ENCODE results near the gene KIN.
"Not testable (repeated sequence)": the region's sequence is repeated elsewhere in the genome, so short reads cannot be mapped to it uniquely, and the experiment has no call there.

KIN gene, protein sequence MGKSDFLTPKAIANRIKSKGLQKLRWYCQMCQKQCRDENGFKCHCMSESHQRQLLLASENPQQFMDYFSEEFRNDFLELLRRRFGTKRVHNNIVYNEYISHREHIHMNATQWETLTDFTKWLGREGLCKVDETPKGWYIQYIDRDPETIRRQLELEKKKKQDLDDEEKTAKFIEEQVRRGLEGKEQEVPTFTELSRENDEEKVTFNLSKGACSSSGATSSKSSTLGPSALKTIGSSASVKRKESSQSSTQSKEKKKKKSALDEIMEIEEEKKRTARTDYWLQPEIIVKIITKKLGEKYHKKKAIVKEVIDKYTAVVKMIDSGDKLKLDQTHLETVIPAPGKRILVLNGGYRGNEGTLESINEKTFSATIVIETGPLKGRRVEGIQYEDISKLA

DNA sequence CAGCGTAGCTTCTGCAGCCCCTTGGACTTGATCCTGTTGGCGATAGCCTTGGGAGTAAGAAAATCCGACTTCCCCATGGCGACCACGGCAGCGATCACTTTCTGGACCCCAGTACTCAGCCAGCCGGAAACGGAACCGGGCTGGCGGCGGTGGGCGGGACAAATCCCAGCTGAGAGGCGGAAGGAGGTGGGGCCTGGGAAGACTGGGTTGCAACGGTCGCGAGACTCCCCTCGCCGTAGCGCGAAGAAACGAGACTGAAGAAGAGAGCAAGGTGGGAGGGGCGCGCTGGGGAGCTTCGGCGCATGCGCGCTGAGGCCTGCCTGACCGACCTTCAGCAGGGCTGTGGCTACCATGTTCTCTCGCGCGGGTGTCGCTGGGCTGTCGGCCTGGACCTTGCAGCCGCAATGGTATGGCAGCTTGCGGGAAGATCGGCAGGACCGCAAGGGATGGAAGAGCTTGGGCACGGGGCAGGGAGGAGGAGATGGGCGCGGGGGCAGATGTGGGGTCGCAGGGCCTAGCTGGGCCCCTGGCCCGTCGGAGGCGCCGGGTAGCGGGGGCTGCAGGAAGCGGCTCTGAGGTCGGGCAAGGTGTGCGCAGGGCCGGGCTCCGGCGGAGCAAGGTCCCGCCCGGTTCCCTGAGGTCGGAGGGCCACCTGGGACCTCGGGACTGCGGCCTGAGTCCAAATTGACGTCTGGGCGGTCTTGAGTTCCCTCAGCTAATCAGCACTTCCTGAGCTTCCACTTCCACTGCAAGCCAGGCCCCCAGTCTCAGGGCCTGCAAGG, at the start of gene KIN, which contains the start of gene ATP5F1C:
Gene KIN, minus strand, starts transcription at position 137 of the 782 bp plus-strand sequence. Its CDS starts 60 bp downstream, at position 77.
Gene ATP5F1C, plus strand, starts transcription at position 321 of the 782 bp plus-strand sequence. Its CDS starts 31 bp downstream, at position 352.
- DNase-seq (ENCODE audit: low read depth, low spot score), result peak; percentile 97

GRCh38 chr10:7836571-7836970, 48.8 kb upstream of the KIN start:
- no peak for DNase-seq (ENCODE audit: low read depth, low spot score)

- DNase-seq (ENCODE audit: low read depth, low spot score), result no peak
Observed at GRCh38 chr10:7834262-7834661, 46.5 kb upstream of the KIN start.

- no peak for DNase-seq (ENCODE audit: low read depth, low spot score)
Observed at GRCh38 chr10:7833210-7833609, 45.4 kb upstream of the KIN start.

DNA sequence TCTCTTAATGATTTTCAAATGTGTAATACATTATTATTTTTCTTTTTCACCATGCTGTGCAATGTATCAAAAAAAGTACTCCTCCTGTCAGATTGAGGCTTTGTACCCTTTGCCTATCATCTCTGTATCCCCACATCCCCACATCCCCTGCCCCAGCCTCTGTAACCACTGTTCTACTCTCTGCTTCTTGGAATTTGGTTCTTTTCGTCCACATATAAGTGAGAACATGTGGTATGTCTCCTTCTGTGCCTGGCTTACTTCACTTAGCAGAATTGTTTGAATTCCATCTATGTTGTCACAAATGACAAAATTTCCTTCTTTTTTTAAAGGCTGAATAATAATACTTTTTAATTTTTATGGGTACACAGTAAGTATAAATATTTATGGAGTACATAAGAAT, 44.3 kb upstream of the KIN start:
- DNase-seq (ENCODE audit: low read depth, low spot score), result no peak

- DNase-seq (ENCODE audit: low read depth, low spot score), result no peak
Observed at GRCh38 chr10:7829289-7829834, 41.6 kb upstream of the KIN start.

- DNase-seq (ENCODE audit: low read depth, low spot score), result no peak
Observed at GRCh38 chr10:7826971-7827370, 39.2 kb upstream of the KIN start.

DNA sequence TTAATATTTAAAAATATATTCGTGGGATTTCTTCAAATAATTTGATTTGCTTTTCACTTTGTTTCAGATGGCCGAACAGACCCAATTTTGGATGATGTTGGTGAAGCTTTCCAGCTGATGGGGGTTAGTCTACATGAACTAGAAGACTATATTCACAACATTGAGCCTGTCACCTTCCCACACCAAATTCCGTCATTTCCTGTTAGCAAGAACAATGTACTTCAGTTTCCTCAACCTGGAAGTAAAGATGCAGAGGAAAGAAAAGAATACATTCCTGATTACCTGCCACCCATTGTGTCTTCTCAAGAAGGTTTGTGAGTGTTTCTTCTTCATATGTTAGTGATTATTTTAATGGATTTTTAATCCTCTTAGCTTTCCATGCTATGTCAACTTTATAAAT, 36.5 kb upstream of the KIN start:
- no peak for DNase-seq (ENCODE audit: low read depth, low spot score)

DNA sequence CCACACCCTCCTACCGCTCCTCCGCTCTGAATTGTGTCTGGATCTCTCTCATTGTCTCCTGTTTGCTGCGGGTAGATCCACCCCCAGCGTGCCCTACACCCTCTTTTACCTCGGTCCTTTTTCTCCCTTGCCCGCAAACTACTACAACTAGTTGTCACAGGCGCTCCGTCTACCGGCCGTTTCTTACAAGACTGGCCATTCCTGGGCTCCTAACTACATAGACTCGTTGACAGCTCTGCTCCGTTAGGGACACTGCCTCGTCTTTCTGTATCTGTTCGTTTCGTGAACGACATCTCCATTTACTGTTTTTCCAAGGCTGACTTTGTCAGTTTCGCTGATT, 31.3 kb upstream of the KIN start:
- DNase-seq (ENCODE audit: low read depth, low spot score), result no peak

- peak; percentile 86 for DNase-seq (ENCODE audit: low read depth, low spot score)
Observed at GRCh38 chr10:7818295-7819120, 30.7 kb upstream of the KIN start, which contains the start of gene TAF3. Gene TAF3, plus strand, starts transcription at chr10:7818505. Its CDS starts 205 bp downstream, at chr10:7818710.

GRCh38 chr10:7817984-7818294, 30.1 kb upstream of the KIN start:
- no peak for DNase-seq (ENCODE audit: low read depth, low spot score)

GRCh38 chr10:7817576-7817975, 29.8 kb upstream of the KIN start:
- DNase-seq (ENCODE audit: low read depth, low spot score), result no peak

- DNase-seq (ENCODE audit: low read depth, low spot score), result no peak
Observed at GRCh38 chr10:7813481-7813880, 25.7 kb upstream of the KIN start.

GRCh38 chr10:7811743-7812142, 23.9 kb upstream of the KIN start:
- not testable (repeated sequence) for DNase-seq (ENCODE audit: low read depth, low spot score)

DNA sequence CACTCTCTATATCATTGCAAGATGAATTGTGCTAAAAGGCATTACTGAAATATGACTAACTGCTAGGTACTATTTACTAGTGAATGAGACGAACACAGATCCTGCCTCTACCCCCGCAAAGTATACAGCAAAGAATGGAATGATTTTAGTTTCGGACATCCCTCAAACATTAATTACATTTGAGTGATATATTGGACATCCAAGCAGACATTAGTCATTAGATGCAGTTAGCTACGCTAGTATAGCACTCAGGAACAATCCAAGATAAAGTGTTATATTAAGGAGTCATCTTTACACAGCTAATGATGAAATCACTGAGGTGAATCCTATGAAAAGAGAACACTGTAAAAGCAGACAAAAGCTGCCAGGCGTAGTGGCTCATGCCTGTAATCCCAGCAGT, 23.2 kb upstream of the KIN start:
- no peak for DNase-seq (ENCODE audit: low read depth, low spot score)

DNA sequence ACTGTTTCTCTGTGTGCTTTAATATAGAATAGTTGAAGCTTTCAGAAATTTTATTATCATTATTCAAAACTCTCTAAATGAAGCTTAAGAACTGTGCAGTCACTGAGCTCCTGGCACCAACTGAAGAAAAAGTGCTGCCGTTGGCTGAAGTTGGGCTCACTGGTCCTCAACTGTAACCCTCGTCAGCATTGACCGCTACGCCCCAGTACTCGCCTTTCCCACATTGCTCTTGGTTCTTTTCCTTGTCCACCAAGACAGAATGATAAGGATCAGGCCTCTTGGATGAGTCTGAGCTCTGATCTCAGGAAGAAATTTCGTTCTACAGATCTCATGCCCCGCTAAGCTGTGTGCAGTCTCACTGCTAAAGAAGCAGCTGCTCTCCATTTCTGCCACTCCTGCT, 22.6 kb upstream of the KIN start:
- no peak for DNase-seq (ENCODE audit: low read depth, low spot score)

GRCh38 chr10:7808686-7809267, 21.0 kb upstream of the KIN start:
- DNase-seq (ENCODE audit: low read depth, low spot score), result no peak

DNA sequence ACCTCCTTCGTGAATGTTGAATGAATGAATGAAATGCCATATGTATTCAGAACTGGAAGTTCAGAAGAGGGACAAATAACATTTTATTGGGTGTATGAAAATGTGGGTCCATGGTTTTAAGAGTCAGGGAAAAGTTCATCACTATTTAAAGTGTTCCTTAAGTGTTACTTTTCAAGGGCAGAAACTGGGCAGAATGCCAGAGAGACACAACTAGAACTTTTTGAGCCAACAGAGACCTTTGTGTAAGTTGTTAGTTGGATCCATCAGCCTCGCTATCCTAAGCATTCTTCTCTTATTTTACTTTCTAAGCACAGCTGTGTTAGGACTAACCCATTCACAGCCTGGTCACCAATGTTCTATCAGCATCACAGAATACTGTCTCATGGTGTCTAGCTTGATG, 16.9 kb upstream of the KIN start:
- DNase-seq (ENCODE audit: low read depth, low spot score), result no peak

GRCh38 chr10:7804216-7804615, 16.4 kb upstream of the KIN start:
- DNase-seq (ENCODE audit: low read depth, low spot score), result no peak

DNA sequence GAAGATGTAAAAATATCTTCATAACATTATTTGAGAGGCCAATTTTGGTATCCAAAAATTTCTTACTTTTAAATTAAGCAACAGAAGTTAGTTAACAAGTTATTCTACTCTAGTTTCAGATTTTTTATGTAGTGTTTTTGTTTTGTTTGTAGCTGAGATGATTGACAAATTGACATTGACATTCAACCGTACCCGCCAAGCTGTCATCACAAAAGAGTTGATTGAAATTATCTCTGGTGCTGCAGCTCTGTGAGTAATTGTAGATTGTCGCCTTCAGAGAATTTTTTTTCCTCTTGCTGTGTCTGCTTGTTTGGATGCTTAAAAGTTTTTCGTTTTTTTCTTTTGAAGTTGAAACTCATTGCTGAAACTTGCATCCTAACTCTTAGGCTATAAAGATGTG, 14.8 kb upstream of the KIN start:
- no peak for DNase-seq (ENCODE audit: low read depth, low spot score)

DNA sequence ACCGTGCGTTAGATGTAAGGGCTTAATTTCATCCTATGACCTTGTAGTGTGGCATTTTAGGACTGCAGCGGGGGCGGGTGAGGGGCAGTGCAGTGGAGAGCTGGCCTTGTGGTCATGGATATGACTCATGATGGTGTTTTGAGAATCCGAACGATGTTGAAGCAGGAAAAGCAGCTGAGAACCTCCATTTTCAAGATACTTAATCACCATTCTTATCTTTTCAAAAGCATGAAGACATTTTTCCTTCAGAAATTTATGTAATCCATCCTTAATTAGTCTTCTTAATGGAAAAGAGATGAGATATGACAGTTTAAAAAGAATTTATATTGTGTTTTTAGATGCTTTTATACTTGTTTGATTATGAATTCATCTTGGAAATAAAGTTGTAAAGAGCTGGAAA, 9.8 kb upstream of the KIN start:
- DNase-seq (ENCODE audit: low read depth, low spot score), result no peak

DNA sequence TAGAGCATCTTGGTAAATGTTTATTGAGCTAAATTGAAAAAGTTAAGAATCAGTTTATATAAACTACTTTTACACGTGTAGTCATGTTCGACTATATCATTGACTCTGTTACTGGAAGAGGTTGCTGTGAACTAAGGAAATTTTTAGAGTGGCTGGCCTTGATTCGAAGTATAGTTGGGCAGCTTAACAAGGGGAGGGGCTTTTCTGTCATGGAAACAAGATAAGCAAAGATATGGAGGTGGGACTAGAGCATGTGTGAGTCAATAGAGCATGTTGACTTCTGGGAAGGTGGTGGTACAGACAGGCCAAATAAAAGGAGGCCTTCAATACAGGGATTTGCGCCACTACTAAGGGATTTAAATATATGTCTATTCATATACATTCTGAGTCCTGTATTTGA, 7.8 kb upstream of the KIN start:
- DNase-seq (ENCODE audit: low read depth, low spot score), result no peak

Measured in activated naive CD8-positive, alpha-beta T cell treated with anti-CD3 and anti-CD28 coated beads, Interleukin-2, amount 50 U/mL, for 16 hours (primary cell).